GM21717 (cell line): ENCODE measurements around the gene RARG.

ENCODE experiments used
- ATAC-seq: cut with Tn5 transposase; IDR thresholded peaks from one replicate; pipeline ENCODE4 v1.9.1; 2021; ENCODE audit warnings: mild to moderate bottlenecking, moderate library complexity; ENCODE audit not compliant: unreplicated experiment

The RARG gene

GRCh38 chr12:53245286-53245685 lies 13.3 kb upstream of the RARG start:
- ATAC-seq = no peak

GRCh38 chr12:53244337-53244736 lies 12.3 kb upstream of the RARG start:
- no peak for ATAC-seq

DNA sequence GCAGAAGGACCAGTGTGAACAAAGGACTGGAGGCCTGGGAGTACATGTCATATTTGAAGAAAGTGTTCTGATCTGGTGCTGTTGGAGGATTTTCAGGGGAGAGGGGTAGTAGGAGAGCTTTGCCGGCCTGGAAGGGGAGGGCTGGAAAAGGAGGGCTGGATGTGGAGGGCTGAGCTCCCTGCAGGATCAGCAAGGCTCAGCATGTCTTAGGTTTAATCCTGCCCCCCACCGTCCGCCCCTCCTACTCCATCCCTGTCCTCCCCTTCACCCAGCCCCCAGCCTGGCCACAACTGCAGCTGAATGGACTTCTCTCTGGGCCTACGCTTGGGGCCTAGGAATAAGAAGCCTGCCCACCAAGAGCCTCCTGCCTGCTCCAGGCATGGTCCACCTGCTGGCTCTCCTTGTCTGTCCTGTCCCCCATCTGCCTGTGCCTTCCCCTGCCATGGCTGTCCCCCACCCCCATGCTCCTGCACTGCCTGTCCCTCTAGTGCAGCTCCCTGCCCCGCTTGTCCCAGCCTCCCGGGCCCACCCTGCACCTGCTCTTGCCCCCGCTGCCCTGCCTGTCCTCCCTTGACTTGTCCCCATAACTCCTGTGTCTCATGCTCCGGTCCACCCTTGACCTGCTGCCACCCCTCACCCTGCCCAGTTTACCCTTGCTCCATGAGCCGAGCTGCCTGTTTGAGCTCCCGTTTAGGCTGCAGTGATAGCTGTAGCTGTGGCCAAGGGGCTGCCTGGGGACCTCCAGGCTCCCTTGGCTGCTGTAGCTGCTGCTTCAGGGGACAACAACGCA lies 9.8 kb upstream of the RARG start:
- no peak for ATAC-seq

DNA sequence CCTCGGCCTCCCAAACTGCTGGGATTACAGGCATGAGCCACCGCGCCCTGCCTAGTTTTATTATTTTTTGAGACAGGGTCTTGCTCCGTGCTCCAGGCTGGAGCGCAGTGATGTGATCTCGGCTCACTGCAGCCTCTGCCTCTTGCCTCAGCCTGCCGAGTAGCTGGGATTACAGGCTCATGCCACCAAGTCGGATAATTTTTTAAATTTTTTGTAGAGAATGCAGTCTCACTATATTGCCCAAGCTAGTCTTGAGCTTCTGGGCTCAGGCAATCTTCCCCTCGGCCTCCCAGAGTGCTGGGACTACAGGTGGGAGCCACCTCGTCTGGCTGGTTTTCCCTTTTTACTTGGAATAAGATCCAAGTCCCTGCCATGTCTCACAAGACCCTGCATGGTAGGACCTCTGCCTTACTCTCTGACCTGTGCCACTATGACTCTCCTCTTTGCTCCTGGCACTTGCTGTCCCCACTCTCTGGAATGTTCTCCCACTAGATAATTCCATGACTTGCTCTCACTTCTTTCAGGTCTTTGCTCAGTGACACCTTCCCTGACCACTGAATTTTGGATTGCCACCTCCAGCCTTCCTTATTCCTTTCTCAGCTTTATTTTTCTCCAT lies 7.7 kb upstream of the RARG start:
- no peak for ATAC-seq

- ATAC-seq = no peak
Observed at GRCh38 chr12:53236443-53237111, 4.6 kb upstream of the RARG start.

DNA sequence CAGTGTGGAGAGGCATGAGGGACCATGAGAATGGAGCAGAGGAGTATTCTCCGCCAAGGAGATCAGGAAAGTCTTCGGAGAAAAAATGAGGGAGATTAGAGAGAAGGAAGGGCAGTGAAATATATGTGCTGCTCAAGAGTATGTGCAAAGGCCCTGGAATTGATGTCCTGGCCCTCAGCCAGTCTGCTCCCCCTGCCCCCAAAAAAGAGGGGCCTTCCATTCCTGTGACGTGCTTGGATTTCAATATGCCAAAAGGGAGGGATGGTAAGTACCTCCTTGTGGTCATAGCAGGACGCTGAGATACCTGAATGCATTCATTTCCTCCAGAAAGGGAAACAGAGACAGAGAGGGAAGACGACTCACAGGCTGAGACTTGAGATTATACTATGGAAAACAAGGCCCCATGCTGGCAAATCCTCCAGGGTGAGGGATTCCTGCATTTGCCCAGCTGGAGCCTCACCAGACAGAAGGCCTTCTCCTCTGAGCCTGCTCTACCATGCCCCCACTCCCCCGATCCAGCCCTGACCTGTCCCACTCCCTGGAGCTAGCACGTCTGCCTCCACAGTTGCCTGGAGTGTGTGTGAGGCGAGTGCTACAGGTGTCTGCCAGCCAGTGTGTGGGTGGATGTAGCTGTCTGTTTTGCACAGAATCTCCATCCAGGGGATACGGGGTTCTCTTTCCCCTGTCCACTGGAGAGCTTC lies 3.9 kb upstream of the RARG start:
- no peak for ATAC-seq

GRCh38 chr12:53235164-53235563 lies 3.2 kb upstream of the RARG start:
- no peak for ATAC-seq

GRCh38 chr12:53234271-53234914 lies 2.4 kb upstream of the RARG start:
- no peak for ATAC-seq

DNA sequence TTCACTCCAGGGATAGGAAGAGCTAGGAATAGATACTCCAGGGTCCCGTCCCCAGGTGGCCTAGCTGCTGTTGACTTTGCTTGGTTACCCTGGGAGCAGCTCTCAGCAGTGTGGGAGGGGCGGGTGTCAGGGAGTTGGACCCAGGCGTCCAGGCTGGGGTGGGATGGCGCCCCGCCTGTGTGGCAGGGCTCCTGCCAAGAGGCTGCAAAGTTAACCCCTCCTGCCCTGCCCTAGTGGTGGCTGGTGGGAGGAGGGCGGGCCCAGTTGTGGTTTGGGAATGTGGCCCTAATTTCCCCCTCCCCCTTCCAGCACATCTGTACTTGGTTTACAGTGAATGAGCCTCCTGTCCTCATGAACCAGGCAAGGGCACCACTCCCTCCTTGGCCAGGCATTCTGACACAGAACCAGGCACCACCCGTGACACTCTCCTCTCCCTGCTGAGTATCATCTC lies 1.7 kb upstream of the RARG start:
- ATAC-seq = no peak

- ATAC-seq = peak; percentile 23
Observed at GRCh38 chr12:53232646-53233461, 845 bp upstream of the RARG start.

GRCh38 chr12:53231671-53231920 lies 413 bp downstream of the RARG start:
- ATAC-seq = no peak

DNA sequence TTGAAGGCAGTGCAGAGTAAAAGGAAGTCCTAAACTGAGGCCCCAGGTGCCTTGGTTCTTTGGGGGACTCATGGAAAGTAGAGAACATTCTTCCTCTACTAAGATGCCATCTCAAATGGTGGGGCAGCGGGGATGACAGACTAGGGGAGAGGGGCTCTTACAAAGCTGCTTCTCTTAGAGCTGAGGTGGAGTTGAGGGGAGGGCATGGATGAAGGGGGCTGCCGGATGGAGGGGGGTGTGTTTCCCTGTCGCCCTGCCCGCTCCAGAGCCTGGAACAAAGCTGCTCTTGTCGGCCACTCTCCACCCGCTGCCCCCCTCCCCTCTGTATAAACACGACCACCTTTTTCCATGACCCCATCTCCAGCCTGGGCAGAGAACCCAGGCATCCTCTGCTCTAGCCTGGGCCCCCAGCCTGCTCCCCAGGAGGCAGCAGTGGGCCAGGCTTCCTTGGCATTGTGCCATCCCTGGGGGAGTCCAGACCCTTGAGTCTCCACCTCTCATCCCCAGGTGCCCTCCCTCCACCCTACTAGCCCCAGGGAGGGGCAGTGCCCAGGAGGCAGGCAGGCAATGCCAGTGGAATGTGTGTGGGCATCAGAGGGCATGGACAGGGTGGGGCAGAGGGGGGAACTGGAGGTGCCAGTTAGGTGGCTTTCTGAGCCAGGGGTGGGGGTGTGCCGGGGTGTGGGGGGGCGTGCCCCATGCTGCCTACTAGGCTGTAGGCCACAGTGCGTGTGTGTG lies 1.7 kb downstream of the RARG start:
- ATAC-seq = no peak

DNA sequence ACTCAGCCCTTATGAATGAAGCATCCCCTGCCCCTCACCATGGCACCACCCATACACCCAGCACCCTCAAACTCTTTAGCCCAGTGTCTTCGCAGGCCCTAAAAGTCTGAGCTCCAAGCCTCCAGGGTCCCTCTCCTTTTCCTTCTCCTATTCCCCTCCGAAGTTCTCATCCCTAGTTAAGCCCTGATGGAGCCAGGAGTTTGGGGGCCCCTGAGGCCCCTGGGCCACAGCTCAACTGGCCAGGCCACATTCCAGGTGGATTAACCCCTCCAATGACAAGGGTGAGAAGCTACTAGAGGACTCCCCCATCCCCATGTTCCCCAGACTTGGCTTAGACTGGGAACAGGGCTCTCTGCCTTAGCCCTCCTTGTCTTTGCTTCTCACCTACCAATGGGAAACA lies 2.6 kb downstream of the RARG start:
- no peak for ATAC-seq

DNA sequence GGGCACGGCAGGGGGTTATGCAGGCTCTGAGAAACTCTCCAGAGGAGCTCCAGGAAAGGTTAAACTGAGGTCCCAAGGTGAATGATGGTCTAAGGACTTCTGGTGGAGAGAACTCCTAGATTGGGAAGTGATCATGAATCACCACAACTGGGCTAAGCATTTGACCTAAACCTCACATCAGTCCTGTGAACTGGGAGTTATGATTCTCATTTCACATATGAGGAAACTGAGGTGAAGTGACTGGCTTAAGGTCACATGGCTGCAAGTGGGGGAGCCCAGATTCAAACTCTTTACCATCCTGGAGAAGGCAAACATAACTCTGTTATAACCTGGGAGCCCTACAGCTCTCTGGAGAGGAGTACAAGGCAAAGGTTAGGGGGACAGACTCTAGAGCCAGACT lies 4.2 kb downstream of the RARG start:
- ATAC-seq = no peak

DNA sequence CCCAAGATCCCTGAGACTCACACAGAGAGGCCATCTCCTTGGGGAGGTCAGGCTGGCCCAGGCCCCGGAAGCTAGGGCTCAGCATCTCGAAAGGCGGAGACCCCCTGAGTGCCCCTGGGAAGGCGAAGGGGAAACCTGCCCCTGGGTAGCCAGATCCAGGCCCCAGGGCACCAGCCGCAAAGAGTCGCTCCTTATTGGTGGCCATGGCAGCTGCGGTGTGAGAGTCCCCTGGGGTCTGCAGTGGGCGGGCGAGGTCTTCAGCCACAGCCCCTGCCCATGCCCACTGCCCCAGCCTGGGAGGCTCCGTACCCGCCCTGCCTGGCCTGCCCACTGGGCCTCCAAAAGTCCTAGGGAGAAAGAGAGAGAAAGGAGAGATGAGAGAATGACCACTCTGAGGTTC lies 4.7 kb downstream of the RARG start:
- ATAC-seq = no peak

GRCh38 chr12:53226815-53227214 lies 5.2 kb downstream of the RARG start:
- ATAC-seq = no peak

GRCh38 chr12:53225635-53226424 lies 6.2 kb downstream of the RARG start:
- no peak for ATAC-seq

DNA sequence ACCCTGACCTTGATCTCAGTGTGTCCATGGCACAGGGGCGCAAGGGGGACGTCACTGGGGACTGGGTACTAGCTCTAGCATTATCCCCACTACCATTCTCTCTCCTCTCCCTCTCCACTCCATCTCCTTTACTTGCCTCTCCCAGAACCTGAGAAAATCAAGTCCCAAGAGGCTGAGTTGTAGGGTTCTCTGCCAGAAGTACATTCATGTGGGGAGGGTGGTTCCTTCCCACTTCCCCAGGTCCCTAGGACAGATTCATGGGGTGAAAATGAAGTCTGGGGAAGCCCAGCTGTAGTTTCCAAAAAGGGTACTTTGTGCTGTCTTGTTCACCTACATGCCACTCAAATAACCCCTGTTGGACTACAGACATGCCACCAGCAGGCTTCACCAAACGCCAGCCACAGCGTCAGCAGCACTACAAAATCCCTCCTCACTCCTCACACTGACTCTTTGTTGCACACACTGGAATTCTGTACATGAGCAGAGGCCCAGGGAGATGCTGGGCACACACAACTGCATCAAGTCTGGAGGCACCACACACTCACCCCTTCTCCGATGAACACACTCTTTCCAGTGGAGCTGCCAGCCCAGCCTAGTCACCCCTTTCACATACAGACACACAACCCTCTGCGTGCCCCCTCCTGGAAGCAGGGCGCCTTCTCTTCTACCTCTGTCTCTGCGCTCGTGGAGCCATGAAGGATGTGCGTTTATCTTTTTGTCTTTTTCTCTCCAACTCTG lies 6.9 kb downstream of the RARG start:
- ATAC-seq = no peak
